Activated CD8-positive, alpha-beta memory T cell treated with anti-CD3 and anti-CD28 coated beads, Interleukin-2, amount 50 U/mL, for 24 hours (primary cell): ENCODE data around the gene BMPER.

ENCODE experiments used
- DNase-seq: peaks from one replicate; pipeline ENCODE4 v3.0.0-alpha.2; 2020; ENCODE audit errors: extremely low read depth

BMPER gene

DNA sequence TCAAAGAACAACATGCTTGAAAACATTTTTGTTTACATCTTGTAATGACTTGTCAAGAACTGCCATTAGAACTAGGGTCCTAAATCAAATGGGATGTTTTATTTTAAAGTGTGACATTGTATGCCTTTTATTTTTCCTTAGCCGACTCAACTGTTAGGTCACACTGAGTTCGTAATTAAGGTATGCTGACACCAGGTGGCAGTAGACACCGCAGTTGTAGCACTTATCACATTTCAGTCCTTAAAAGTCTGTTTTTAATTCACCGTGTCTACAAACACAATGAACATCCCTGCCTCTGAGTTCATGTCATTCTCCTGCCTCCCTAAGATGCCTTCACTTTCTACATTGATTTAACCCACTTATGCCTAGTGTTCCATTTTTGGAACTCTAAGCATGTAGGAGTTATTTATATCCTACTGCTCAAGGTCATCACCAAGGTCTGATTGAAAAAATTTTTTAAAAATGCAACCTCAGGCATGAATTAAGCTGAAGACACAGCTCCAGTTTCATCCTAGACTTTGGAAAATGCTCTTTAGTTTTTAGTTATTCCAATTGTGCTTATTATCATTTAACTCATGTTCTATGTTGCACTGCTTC is 186.1 kb downstream of the BMPER start:
- no peak for DNase-seq

DNA sequence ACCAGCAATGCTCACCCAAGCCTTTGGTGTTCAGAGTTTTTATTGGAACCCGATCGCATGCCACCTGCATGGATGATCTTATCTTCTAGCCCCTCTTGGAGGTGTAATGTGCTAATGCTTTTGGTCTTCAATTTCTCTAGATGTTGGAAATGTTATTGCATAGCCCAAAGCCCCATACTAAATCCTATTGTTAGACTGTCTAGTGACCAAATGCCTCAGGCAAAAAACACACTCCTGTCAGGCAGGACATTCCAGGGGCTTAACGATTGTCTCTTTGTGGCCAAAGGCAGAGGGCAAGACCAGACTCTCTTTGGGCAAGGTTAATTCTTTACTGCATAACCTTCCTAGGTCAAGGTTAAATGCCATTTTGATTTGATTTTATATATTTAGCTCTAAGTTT is 187.9 kb downstream of the BMPER start:
- DNase-seq, result no peak

DNA sequence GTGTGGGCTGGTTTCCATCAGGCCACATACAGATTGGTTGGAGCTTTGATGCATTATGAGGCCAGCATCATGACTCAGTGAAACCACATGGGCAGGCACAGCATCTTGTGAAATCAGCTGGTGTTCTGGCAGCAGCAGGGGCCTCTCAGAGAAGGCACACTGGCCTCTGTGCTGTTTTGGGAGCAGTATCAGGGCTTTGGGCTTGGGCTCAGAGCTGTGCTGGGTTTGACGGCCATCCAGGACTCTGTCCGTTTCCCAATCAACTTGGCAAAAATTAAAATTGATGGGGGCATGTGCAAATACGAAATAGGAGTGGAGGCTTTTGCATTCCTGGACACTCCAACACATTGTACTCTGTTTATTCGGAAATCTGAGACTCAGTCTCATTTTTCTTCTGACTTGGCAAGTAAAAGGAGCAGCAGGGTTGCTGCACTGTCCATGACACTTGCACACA is 190.9 kb downstream of the BMPER start:
- DNase-seq, result no peak

DNA sequence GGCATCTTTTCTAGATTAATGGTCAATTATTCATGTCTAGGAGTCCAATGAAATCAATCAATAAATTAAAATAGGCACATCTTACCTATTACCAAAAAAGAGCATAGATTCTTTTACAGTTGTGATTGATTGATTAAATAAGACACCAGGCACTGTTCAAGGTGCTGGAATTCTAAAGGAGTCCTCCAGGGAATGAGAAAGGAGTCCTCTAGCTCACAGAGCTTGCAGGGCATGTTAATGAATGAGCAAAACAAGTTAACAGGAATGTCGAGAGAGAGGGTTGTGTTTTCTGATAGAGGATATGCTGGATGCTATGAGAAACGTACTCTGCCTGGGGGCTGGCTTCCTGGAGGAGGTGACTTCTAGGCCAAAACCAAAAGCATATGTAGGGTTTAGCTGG is 191.4 kb downstream of the BMPER start:
- no peak for DNase-seq

DNA sequence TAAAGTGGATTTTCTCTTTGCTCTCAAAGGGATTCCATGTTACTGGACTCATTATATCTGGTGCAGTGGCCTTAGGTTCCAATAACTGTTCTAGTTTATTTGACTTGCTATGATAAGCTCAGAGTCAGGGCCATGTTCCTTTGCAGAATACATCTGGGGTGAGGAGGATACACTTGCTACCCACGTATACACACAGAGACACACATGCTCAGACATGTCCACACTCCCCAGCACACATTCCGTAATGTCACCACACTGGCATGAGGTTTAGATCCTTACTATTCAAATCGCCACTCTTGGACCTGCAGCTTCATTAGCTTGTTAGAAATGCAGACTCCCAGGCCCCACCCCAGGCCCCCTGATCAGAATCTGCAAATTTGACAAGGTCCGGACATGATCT is 195.3 kb downstream of the BMPER start:
- DNase-seq, result no peak

DNA sequence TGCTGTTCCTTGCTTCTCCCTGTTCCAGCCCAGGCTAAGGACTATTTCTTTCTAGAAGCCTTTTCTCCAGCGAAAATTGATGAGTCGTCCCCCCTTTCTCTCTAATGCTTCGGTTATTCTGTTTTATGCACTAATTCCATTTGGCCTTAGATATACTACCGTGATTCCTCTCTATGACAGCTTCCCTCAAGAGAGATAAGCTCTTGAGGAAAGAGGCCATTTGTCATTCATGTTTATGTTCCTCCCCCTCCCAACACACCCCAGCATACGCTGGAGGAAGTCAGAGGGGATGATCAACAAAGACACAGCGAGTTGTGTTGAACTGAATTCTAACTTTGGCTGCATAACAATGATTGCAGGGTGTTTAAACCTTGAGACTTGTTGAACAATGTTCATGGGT is 198.8 kb downstream of the BMPER start:
- no peak for DNase-seq

DNA sequence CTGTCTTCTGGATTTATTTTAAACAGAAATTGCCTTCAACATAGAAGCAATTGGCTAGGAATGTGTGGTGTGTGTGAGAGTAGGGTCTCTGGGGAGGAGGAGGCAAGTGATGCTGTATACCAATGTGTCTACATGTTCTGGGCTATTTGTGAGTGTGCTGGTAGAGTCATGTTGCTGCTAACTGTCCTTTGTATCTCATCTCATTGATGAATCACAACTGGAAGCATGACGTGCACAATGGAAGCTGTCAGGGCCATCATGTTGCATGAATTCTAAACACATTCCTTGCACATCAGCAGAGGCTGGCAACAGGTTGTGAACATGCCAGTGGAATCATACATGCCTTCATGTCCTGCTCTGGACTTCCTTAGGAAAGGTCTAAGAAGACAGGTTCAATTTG is 199.7 kb downstream of the BMPER start:
- DNase-seq, result no peak

DNA sequence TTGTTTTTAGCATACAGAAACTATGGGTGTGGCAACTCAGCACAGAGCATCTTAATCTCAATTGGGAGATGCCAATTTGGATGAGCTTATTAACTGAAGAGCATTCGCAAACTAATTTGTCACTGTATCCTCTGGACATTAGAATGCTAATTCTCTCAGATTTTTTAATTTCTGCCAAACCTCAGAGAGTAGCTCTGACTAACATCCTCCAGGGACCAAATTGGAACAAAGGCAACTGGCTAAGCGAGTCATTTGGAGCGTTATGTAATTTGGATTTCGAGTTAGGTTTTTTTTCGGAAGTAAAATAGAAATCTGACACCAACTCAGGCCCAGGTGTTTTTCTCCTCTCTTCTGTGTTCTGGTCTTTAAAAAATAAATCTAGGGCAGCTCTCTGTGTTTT is 201.9 kb downstream of the BMPER start:
- no peak for DNase-seq

DNA sequence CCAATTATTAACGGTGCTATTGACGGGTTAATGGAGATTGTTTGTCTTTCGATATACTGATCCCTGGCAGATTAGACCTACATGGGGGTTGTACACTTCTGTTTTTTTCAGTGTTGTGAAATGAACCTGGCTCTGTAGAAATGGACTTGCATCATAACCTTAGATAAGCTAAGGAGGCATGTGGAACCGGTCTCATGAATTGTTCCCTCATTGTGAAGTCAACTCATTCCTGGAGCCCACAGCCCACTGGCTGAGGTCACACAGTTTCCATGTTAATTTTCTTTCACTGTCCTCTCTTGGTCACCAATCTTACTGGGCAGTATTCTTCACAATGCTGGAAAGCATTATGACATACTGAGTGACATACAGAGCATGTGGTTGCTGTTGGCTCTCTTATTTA is 202.8 kb downstream of the BMPER start:
- DNase-seq, result no peak

DNA sequence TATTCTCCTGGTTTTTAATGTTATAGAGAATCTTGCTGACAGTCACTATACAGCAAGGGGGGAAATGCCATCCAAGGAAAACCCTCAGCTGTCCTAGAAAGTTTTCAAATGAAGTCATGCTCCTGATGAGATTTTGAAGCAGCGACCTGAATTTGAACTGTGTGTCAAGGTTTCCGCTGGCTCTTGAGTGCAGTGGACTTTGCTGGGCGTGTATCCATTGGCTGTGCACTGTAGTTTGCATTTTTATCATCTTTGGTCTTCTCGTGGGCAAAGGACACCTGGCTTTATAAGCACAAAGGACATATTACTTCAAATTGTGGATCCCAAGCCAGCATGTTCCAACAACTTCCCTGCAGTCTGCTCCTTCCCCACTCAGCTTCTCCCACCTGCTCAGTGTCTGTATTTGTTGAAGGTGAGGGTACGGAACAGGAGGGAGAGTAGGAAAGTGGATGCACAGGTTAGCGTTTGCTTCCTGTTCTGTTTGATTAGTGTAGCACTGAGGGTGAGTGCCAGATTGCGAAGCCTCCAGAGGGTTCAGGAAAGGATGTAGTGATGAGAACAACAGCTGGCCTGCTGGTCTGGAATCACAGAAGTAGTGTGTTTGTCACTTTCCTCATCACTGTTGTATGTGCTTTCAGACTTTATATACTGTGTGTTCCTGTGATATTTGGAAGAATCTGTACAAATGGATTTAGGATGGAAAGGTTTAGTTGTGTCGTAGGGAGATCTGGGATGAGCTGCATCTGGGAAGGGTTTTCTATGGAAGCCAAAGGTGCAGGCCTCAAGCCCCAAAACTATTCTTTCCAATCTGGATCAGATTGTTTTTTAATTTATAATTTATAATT is 204.8 kb downstream of the BMPER start:
- no peak for DNase-seq

DNA sequence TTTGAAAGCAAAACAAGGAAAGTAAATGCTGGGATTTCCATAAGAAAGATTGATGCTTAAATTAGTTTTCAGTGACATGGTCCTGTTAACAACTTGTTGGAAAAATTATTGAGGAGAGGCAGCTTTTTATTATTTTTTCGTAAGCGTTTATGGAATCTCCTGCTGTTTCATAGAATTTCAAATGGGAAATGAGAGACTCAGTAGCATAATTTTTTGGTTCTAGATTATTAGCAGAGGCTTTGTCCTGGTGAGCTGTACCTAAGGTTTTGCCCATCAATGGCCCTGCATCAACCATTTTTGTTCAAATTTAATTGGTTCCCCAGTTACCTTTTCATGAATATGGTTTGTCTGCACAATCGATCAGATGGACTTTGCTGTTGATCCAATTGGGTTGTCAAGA is 205.7 kb downstream of the BMPER start:
- DNase-seq, result no peak

DNA sequence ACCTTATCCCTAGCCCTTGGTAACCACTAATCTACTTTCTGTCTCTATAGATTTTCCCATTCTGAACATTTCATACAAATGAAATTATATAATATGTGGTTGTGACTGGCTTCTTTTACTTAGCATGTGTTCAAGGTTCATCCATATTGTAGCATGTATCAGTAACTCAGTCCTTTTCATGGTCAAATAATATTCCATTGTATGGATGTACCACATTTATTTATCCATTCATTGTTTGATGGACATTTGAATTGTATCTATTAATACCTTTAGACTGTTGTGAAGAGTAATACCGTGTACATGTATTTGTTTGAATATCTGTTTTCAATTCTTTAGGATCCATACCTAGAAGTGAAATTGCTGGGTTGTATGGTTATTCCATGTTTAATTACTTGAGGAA is 210.2 kb downstream of the BMPER start:
- no peak for DNase-seq

DNA sequence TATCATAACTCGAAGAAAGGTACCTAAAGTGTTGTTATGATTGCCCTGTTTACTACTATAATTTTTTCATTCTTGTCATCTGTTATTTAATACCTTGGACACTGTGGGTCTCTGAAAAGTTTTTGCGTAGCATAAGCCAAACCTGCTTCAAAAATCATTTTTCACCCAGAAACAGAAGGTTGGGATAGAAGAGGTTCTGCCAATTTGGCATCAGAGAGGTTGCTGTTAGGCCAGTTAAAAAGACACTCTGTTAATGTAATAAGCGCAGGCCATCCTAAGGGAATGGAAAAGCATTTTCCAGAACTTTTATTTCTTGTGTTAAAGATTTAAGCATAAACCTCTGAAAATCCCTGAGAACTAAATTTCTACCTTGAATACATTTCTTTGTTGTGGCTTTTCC is 212.2 kb downstream of the BMPER start:
- no peak for DNase-seq

DNA sequence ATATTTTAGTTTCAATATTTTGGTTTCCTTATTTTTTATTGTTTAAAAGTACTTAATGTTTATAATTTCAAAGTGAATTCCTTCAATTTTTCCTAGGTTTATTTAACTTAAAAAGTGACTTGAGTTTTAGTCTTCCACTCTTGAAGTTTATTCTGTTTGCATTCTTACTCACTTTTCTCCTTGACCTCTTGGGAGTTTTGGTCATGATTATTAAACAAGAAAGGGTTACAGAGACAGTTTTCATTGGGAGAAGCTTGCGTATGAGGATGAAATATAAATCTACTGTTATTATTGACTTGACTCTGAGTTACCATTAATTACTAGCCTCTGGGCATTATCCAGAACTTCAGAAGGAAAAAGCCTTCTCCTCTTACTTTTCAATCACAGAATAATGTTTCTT is 216.0 kb downstream of the BMPER start:
- DNase-seq, result no peak

DNA sequence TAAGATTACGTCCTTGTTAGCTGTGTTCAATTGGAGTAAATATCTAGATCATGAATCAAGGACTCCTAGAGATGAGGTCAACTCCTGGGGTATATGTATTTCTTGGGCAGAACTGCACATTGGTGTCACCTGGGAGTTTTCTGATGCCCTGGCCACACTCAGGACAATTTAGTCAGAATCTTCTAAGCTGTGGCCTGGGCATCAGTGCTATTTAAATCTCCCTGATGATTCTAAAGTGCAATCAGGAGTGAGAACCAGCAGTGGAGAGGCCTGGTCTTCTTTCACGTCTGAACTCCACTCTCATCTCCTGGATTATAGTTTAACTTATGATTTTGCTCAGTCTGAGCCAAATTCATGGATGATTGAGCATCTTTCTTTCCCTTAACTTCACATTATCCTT is 218.0 kb downstream of the BMPER start:
- DNase-seq, result no peak

DNA sequence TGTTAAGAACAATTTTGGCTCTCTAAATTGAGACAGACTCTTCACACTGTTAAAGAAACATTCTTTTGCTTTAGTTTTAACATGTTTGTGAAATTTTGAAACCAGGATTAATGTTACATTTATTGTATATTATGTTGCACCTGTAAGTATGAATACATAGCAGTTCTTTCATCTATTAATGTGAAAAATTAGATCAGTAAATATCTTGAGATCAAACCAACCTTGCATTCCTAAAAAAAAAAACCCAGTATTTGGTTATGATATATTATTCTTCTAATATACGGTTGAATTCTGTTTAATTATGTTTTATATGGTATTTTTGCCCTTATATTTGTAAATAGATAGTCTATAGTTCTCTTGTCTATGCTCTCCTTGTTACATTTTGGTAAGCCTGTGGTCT is 219.4 kb downstream of the BMPER start:
- no peak for DNase-seq

DNA sequence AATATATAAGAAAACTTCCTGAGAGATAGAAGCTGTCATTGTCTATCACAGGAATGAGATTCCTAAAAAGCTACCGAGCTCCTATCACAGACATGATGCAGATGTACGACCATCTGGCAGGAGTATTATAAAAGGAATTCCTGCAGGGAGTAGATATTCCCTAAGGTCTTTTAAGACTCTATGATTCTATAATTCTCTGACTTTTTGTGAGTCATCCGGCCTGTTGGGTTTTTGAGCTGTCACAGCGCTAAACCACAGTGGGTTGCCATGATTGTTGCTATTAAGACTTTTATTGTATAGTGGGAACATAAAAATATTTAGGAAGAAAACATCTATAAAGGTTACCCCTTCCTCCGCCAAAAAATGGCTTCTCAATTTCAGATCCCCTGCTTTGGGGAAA is 223.4 kb downstream of the BMPER start:
- DNase-seq, result no peak

DNA sequence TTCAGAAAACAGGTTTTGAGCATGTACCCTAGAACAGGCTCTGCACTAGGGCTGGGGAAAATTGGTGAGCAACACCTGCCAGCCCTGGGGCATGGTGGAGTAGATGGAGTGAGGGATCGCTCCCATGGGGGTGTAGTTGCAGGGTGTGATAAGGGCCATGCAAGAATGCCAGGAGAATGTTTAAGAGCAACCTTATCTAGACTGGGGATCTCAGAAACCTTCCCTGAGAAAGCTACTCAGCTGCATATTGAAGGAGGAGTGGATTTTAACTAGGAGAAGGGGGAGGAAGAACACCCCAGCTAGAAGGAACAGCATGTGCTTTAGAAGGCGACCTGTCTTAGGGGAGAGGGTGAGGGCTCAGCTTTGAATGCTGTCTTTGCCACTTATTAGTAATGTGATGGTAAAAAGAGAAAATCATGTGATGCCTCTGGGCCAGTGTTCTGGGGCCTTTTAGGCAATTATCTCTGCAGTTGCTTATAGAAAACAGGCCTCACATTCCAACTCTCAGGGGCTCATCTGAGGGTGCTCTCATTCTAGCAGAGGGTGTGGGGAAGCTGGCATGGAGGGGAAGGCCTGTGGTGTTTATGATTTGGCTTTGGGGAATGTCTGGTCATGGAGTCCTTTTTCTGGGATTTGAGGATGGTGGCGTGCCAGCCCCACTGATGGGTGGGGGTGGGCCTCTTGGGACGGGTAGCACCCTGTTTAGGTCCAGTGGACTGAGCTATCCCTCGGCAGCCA is 225.4 kb downstream of the BMPER start:
- DNase-seq, result no peak

DNA sequence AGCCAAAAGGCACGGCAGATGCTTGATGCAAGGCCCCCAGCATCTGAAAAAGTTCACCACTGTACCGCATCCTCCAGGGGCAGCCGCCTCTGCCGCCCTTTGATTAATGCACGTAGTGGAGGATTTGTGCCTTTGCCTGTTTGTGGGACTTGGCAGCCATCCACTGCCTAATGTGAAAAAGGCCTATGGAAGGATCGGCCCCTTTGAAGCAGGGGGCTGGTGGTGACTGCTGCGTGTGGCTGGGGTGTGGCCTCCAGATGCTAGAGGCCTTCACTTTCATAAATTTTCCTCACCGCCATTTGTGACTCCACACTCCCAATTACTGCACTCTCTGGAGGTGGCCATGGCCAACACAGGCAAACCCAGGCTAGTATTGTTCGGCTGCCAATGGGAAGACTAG is 226.0 kb downstream of the BMPER start:
- no peak for DNase-seq

DNA sequence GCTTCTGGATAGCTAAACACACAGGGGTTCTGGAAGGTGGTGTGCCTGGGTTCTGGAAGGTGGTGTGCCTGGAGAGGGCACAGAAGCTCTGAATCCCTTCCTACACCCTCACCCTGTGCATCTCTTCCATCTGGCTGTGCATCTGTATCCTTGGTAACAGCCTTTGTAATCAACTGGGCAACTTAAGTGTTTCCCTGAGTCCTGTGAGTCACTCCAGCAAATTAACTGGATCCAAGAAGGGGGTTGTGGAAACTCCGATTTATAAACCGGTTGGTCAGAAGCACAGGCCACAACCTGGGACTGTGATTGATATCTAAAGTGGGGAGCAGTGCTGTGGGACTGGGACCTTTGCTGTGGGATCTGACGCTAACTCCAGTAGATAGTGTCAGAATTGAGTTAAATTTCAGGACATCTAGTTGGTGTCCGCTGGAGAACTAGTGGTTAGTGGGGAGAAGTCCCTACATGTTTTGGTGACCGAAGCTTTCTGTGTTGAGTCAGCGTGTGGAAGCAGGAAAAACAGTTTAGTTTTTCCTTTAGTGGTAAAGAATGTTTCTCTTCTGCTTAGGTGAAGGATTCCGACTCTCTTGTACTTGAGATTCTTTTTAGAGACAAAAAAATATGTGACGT is 228.1 kb downstream of the BMPER start:
- DNase-seq, result no peak

DNA sequence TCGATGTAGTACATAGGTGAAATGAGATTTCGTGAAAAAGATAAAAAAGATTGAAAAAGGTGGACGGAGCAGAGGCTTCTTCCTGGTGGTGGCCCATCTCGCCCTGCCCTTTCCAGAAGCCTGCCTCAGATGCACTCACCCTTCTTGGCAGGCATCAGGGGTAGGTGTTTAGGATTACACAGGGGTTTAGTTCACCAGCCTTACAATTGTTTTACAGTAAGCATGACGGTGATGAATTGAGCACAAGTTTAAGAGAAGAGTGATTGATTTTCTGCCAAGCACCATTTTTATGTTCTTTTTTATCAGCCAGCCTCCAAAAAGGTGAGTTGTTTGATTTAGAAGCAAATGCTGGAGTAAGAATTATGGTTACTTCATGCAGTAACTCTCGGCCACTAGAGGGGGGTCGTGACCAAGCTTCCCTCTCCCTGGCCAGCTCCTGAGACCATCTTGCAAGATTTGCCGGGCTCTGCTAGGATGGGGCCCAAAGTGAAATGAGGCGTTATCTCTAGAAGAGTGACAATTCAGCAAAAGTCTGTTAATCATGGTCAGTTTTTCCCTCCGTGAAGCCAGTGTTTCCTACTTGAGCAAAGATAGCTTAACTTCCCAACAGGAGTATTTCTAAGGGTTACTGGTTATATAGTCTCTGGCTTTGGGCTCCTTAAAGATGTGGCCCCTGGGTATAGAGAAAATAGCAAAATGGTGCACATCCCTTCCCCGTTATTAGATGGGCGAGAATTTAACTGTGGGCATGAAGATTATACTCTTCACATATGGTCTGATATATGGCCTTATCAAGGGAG is 228.8 kb downstream of the BMPER start:
- DNase-seq, result no peak

DNA sequence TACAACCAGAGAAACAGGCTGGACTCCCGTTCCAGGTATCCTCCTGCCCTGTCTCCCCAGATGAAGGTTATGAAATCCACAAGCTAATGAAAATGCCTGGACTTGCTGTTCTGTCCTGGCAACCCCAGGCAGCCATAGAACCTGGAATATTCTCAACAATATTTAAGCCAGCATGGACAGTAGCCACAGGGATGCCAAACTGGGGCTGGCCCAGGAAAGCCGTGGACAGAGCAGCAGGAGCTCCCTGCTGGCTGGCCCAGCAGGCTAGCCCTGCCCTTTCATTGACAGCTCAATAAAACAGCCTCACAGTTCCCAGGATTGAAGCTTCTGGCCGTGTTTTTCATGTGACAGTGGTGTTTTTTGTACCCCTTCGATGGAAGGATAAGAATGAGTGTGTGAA is 230.6 kb downstream of the BMPER start:
- no peak for DNase-seq
